ENCODE results near the gene CCNK.

The CCNK gene

GRCh38 chr14:99473458-99473857 lies 7.8 kb upstream of the CCNK start:
- peaks cover 25% of the 10 kb centered on the region for H3K4me1 ChIP-seq (ENCODE audit: insufficient read depth, poor library complexity, severe bottlenecking)
- no peak for DNase-seq (ENCODE audit: low spot score)
- no peak for TF ChIP-seq CTCF (IDR thresholded peaks at IDR 0.05; ENCODE audit: poor library complexity, severe bottlenecking)
- peaks cover 4% of the 10 kb centered on the region; the same call in 1 of the 2 replicates for H3K36me3 ChIP-seq (ENCODE audit: low read depth)
- H3K9me3 ChIP-seq (ENCODE audit: severe bottlenecking): no peaks in the 10 kb centered on the region
- no peak overlapping the region for H3K4me3 ChIP-seq (ENCODE audit: severe bottlenecking)
- no peak for ATAC-seq (ENCODE audit: low read depth)
- no peaks in the 10 kb centered on the region for H3K27me3 ChIP-seq (ENCODE audit: insufficient read depth, poor library complexity, severe bottlenecking)
- H3K27ac ChIP-seq (ENCODE audit: poor library complexity, severe bottlenecking): no peak overlapping the region

GRCh38 chr14:99475179-99475578 lies 6.0 kb upstream of the CCNK start:
- Histone ChIP-seq H3K4me1 (ENCODE audit: insufficient read depth, poor library complexity, severe bottlenecking) (peaks cover 30% of the 10 kb centered on the region), H3K27me3 (ENCODE audit: insufficient read depth, poor library complexity, severe bottlenecking) (no peaks in the 10 kb centered on the region), H3K27ac (ENCODE audit: poor library complexity, severe bottlenecking) (no peak overlapping the region), H3K4me3 (ENCODE audit: severe bottlenecking) (no peak overlapping the region), H3K9me3 (ENCODE audit: severe bottlenecking) (no peaks in the 10 kb centered on the region), H3K36me3 (ENCODE audit: low read depth) (peaks cover 4% of the 10 kb centered on the region; the same call in 1 of the 2 replicates)
- ATAC-seq (ENCODE audit: low read depth) (no peak), DNase-seq (ENCODE audit: low spot score) (no peak)
- TF ChIP-seq CTCF (IDR thresholded peaks at IDR 0.05; ENCODE audit: poor library complexity, severe bottlenecking): no peak

GRCh38 chr14:99475660-99476059 lies 5.5 kb upstream of the CCNK start:
- Histone ChIP-seq H3K27me3 (ENCODE audit: insufficient read depth, poor library complexity, severe bottlenecking) (no peaks in the 10 kb centered on the region), H3K4me1 (ENCODE audit: insufficient read depth, poor library complexity, severe bottlenecking) (peaks cover 30% of the 10 kb centered on the region), H3K27ac (ENCODE audit: poor library complexity, severe bottlenecking) (no peak overlapping the region), H3K9me3 (ENCODE audit: severe bottlenecking) (no peaks in the 10 kb centered on the region), H3K36me3 (ENCODE audit: low read depth) (peaks cover 4% of the 10 kb centered on the region; the same call in 1 of the 2 replicates), H3K4me3 (ENCODE audit: severe bottlenecking) (no peak overlapping the region)
- ATAC-seq (ENCODE audit: low read depth): no peak
- no peak for DNase-seq (ENCODE audit: low spot score)
- no peak for TF ChIP-seq CTCF (IDR thresholded peaks at IDR 0.05; ENCODE audit: poor library complexity, severe bottlenecking)

GRCh38 chr14:99476864-99477263 lies 4.3 kb upstream of the CCNK start:
- no peak for DNase-seq (ENCODE audit: low spot score)
- Histone ChIP-seq H3K4me3 (ENCODE audit: severe bottlenecking) (no peak overlapping the region), H3K27ac (ENCODE audit: poor library complexity, severe bottlenecking) (no peak overlapping the region), H3K36me3 (ENCODE audit: low read depth) (peaks cover 4% of the 10 kb centered on the region; the same call in 1 of the 2 replicates), H3K27me3 (ENCODE audit: insufficient read depth, poor library complexity, severe bottlenecking) (no peaks in the 10 kb centered on the region), H3K4me1 (ENCODE audit: insufficient read depth, poor library complexity, severe bottlenecking) (peaks cover 30% of the 10 kb centered on the region), H3K9me3 (ENCODE audit: severe bottlenecking) (no peaks in the 10 kb centered on the region)
- no peak for TF ChIP-seq CTCF (IDR thresholded peaks at IDR 0.05; ENCODE audit: poor library complexity, severe bottlenecking)
- no peak for ATAC-seq (ENCODE audit: low read depth)

- TF ChIP-seq CTCF (IDR thresholded peaks at IDR 0.05; ENCODE audit: poor library complexity, severe bottlenecking): no peak
- no peak overlapping the region for H3K4me3 ChIP-seq (ENCODE audit: severe bottlenecking)
- H3K36me3 ChIP-seq (ENCODE audit: low read depth): peaks cover 4% of the 10 kb centered on the region; the same call in 1 of the 2 replicates
- no peaks in the 10 kb centered on the region for H3K27me3 ChIP-seq (ENCODE audit: insufficient read depth, poor library complexity, severe bottlenecking)
- H3K9me3 ChIP-seq (ENCODE audit: severe bottlenecking): no peaks in the 10 kb centered on the region
- ATAC-seq (ENCODE audit: low read depth) (no peak), DNase-seq (ENCODE audit: low spot score) (no peak)
- H3K27ac ChIP-seq (ENCODE audit: poor library complexity, severe bottlenecking): no peak overlapping the region
- peaks cover 37% of the 10 kb centered on the region for H3K4me1 ChIP-seq (ENCODE audit: insufficient read depth, poor library complexity, severe bottlenecking)
Observed at GRCh38 chr14:99478128-99478527, 3.1 kb upstream of the CCNK start.

Measured in RWPE2 (cell line).